MCF 10A (cell line): ENCODE data around the gene TMEM201. TPM values are rescaled to one million over a fixed set of nuclear protein-coding genes. Genes with fewer than 3 reads are reported as not detected.
"Not testable (repeated sequence)": the region's sequence is repeated elsewhere in the genome, so short reads cannot be mapped to it uniquely, and the experiment has no call there.

Source experiments
- BruUV-seq: library from RNA; stranded (reverse); fragments of 400-500 nt; replicated peaks from 2 replicates; lab custom pipeline; 2021; lab: Mats Ljungman, UMichigan
- CTCF ChIA-PET: fragments of 300-600 bp; sonication (Branson Sonifier 250); formaldehyde crosslinking; extraction: SDS; loops from one replicate; lab custom pipeline; 2021; ENCODE audit warnings: antibody characterized with exemption, inconsistent platforms; lab: Yijun Ruan, JAX
- POLR2A ChIA-PET: fragments of 300-600, 350-650 bp; sonication (Branson Sonifier 250); formaldehyde crosslinking; extraction: SDS; loops from one replicate; lab custom pipeline; 2020; ENCODE audit warnings: antibody characterized with exemption, inconsistent platforms; lab: Yijun Ruan, JAX
- DNase-seq: peaks from one replicate; pipeline ENCODE4 v3.0.0-alpha.2; 2018; ENCODE audit not compliant: unreplicated experiment
- H3K27ac Mint-ChIP-seq: one replicate; pipeline ENCODE4 v1.8.0; 2022; ENCODE audit warnings: mild to moderate bottlenecking, low read depth, mixed read lengths; ENCODE audit not compliant: unreplicated experiment
- H3K27me3 Mint-ChIP-seq: one replicate; pipeline ENCODE4 v1.8.0; 2022; ENCODE audit warnings: mixed read lengths; ENCODE audit not compliant: insufficient read depth, unreplicated experiment
- H3K36me3 Mint-ChIP-seq: one replicate; pipeline ENCODE4 v1.8.0; 2022; ENCODE audit warnings: mild to moderate bottlenecking, moderate library complexity, mixed read lengths; ENCODE audit not compliant: insufficient read depth, unreplicated experiment
- H3K4me1 Mint-ChIP-seq: one replicate; pipeline ENCODE4 v1.8.0; 2022; ENCODE audit warnings: mixed read lengths; ENCODE audit not compliant: insufficient read depth, unreplicated experiment
- H3K4me3 Mint-ChIP-seq: one replicate; pipeline ENCODE4 v1.8.0; 2022; ENCODE audit warnings: mild to moderate bottlenecking, moderate library complexity, mixed read lengths; ENCODE audit not compliant: unreplicated experiment
- H3K9me3 Mint-ChIP-seq: one replicate; pipeline ENCODE4 v1.8.0; 2022; ENCODE audit warnings: mixed read lengths; ENCODE audit not compliant: unreplicated experiment
- intact Hi-C: fragments of 100-400 bp; cut with micrococcal nuclease; formaldehyde crosslinking; loops from 2 replicates; pipeline ENCODE4 v1.14.1; 2022
- total RNA-seq: library from RNA; stranded (reverse); gene quantifications from 2 replicates; pipeline ENCODE4 v1.2.3, GENCODE V29; 2022
- TF ChIP-seq, protein P1 (sequence below): fragments of 200-600 bp; IDR thresholded peaks from one replicate; pipeline ENCODE4 v1.8.0; 2022; ENCODE audit warnings: antibody characterized with exemption, mild to moderate bottlenecking; ENCODE audit not compliant: unreplicated experiment

TMEM201 gene
- total RNA-seq, 1 experiment from 2014 or later, result 11.1 TPM

GRCh38 chr1:9621032-9621431, 32.3 kb downstream of the TMEM201 start:
- ChIA-PET CTCF (interaction anchor here (0.6 to 0.7 kb wide), 3 partner anchors 28 to 181 kb away, joined by 3 to 4 read pairs (median 4); no protein-coding TSS in a partner anchor), POLR2A (interaction anchor here (0.5 kb wide), 1 partner anchor 32 kb away, joined by 3 read pairs; no protein-coding TSS in a partner anchor)
- no peaks in the 10 kb centered on the region for H3K9me3 Mint-ChIP-seq
- H3K36me3 Mint-ChIP-seq, result peaks cover 7% of the 10 kb centered on the region
- H3K27me3 Mint-ChIP-seq, result peaks cover 15% of the 10 kb centered on the region
- H3K4me3 Mint-ChIP-seq, result no peak overlapping the region
- TF ChIP-seq, protein P1, sequence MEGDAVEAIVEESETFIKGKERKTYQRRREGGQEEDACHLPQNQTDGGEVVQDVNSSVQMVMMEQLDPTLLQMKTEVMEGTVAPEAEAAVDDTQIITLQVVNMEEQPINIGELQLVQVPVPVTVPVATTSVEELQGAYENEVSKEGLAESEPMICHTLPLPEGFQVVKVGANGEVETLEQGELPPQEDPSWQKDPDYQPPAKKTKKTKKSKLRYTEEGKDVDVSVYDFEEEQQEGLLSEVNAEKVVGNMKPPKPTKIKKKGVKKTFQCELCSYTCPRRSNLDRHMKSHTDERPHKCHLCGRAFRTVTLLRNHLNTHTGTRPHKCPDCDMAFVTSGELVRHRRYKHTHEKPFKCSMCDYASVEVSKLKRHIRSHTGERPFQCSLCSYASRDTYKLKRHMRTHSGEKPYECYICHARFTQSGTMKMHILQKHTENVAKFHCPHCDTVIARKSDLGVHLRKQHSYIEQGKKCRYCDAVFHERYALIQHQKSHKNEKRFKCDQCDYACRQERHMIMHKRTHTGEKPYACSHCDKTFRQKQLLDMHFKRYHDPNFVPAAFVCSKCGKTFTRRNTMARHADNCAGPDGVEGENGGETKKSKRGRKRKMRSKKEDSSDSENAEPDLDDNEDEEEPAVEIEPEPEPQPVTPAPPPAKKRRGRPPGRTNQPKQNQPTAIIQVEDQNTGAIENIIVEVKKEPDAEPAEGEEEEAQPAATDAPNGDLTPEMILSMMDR, result no peak
- no peak overlapping the region for H3K27ac Mint-ChIP-seq
- H3K4me1 Mint-ChIP-seq, result no peaks in the 10 kb centered on the region
- DNase-seq, result no peak
- BruUV-seq, result no TSS peak
- intact Hi-C loops, result no loop called here

- CTCF ChIA-PET, result interaction anchor here (0.6 kb wide), 2 partner anchors 158 to 242 kb away, joined by 3 read pairs; no protein-coding TSS in a partner anchor
These were observed 35.4 kb downstream of the TMEM201 start for GRCh38 chr1:9624081-9624480.

DNA sequence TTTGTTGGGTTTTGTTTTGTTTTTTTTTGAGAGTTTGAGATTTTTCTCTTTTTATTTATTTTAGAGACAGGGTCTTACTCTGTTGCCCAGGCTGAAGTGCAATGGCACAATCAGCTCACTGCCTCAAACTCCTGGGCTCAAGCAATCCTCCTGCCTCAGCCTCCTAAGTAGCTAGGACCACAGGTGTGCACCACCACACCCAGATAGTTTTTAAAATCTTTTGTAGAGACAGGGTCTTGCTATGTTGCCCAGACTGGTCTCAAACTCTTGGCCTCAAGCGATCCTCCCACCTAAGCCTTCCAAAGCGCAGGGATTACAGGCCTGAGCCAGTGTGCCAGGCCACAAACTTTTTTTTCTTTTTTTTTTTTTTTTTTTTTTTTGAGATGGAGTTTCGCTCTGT, 36.3 kb downstream of the TMEM201 start:
- ChIA-PET CTCF (interaction anchor here (0.7 to 0.9 kb wide), 2 partner anchors 34 to 493 kb away, joined by 3 to 4 read pairs; no protein-coding TSS in a partner anchor), POLR2A (interaction anchor here (0.6 kb wide), 1 partner anchor 178 kb away, joined by 3 read pairs; no protein-coding TSS in a partner anchor)
- not testable (repeated sequence) for H3K4me3 Mint-ChIP-seq, BruUV-seq, H3K27ac Mint-ChIP-seq, DNase-seq, H3K4me1 Mint-ChIP-seq, H3K9me3 Mint-ChIP-seq, H3K36me3 Mint-ChIP-seq
- H3K27me3 Mint-ChIP-seq, result peaks cover 21% of the 10 kb centered on the region
- intact Hi-C loops, result loop anchor here (5.0 kb wide), 1 partner anchor 157 kb away; no protein-coding TSS in a partner anchor

More at GRCh38 chr1:9624081-9624480, 35.4 kb downstream of the TMEM201 start:
- no peaks in the 10 kb centered on the region for H3K9me3 Mint-ChIP-seq
- TF ChIP-seq, protein P1, result no peak
- H3K27ac Mint-ChIP-seq, result no peak overlapping the region
- no TSS peak for BruUV-seq
- POLR2A ChIA-PET, result no interaction called here
- DNase-seq, result no peak
- peaks cover 4% of the 10 kb centered on the region for H3K36me3 Mint-ChIP-seq
- intact Hi-C loops, result no loop called here
- no peaks in the 10 kb centered on the region for H3K4me1 Mint-ChIP-seq
- peaks cover 21% of the 10 kb centered on the region for H3K27me3 Mint-ChIP-seq
- no peak overlapping the region for H3K4me3 Mint-ChIP-seq

- H3K4me1 Mint-ChIP-seq, result no peaks in the 10 kb centered on the region
- no peak for DNase-seq
- BruUV-seq, result no TSS peak
- POLR2A ChIA-PET, result interaction anchor here (0.6 kb wide), 2 partner anchors 34 to 134 kb away, joined by 3 read pairs; no protein-coding TSS in a partner anchor
- H3K27me3 Mint-ChIP-seq, result peaks cover 15% of the 10 kb centered on the region
- CTCF ChIA-PET, result interaction anchor here (0.5 to 2.0 kb wide), 41 partner anchors 9 to 803 kb away, joined by 3 to 18 read pairs (median 4); no protein-coding TSS in a partner anchor
- TF ChIP-seq, protein P1, result no peak
- no peaks in the 10 kb centered on the region for H3K36me3 Mint-ChIP-seq
- no peak overlapping the region for H3K4me3 Mint-ChIP-seq
- no peaks in the 10 kb centered on the region for H3K9me3 Mint-ChIP-seq
- intact Hi-C loops, result loop anchor here (5.0 kb wide), 1 partner anchor 156 kb away; no protein-coding TSS in a partner anchor
- no peak overlapping the region for H3K27ac Mint-ChIP-seq
These were observed 37.5 kb downstream of the TMEM201 start for GRCh38 chr1:9626201-9626608.
